Esophagus (tissue), 2 donors: ENCODE data around the gene DGCR2. TPM values are rescaled to one million over a fixed set of nuclear protein-coding genes. Genes with fewer than 3 reads are reported as not detected.

ENCODE experiments used
- H3K27ac ChIP-seq, 2 donors: one replicate each; pipeline ENCODE4 v1.5.1; 2013; ENCODE audit warnings: low read depth in 2 of 2, mild to moderate bottlenecking in 2 of 2, inconsistent platforms in 1 of 2, low read length in 1 of 2, moderate library complexity in 1 of 2
- H3K27me3 ChIP-seq, 2 donors: one replicate each; pipeline ENCODE4 v1.6.1; 2013; ENCODE audit warnings: low read length in 2 of 2, control low read depth in 1 of 2, mild to moderate bottlenecking in 1 of 2; ENCODE audit not compliant: insufficient read depth in 2 of 2, control insufficient read depth in 1 of 2
- H3K36me3 ChIP-seq, 2 donors: one replicate each; pipeline ENCODE4 v1.6.1; 2013; ENCODE audit warnings: low read length in 1 of 2; ENCODE audit not compliant: control insufficient read depth in 2 of 2, insufficient read depth in 2 of 2
- H3K4me1 ChIP-seq, 2 donors: one replicate each; pipeline ENCODE4 v1.6.1; 2013; ENCODE audit warnings: low read length in 1 of 2; ENCODE audit not compliant: control insufficient read depth in 2 of 2, insufficient read depth in 2 of 2
- H3K4me3 ChIP-seq, 2 donors: one replicate each; pipeline ENCODE4 v1.5.1; 2013; ENCODE audit warnings: low read length in 2 of 2, mild to moderate bottlenecking in 2 of 2, low read depth in 1 of 2, moderate library complexity in 1 of 2
- H3K9me3 ChIP-seq, 2 donors: one replicate each; pipeline ENCODE4 v1.6.1; 2013; ENCODE audit warnings: mild to moderate bottlenecking in 2 of 2, low read depth in 1 of 2, low read length in 1 of 2, moderate library complexity in 1 of 2; ENCODE audit not compliant: control insufficient read depth in 2 of 2, insufficient read depth in 1 of 2
- WGBS, 2 donors: extraction: QIAGEN DNeasy Blood & Tissue Kit; methylation state at CpG; one replicate each; pipeline ENCODE4 v1.1.7; 2013; 5-methylcytosine and 5-hydroxymethylcytosine counted together
- polyA plus RNA-seq, 2 donors: library from polyadenylated mRNA; stranded (reverse); fragments of 200-250 nt; gene quantifications; one replicate each; pipeline ENCODE4 v1.2.3, GENCODE V29; 2013
- donor health status: healthy with polysubstance abuse.
- donor health status: Bipolar disorder and iron deficiency.

The DGCR2 gene
- polyA plus RNA-seq, 2 donors: 32.2 to 32.9 TPM

DNA sequence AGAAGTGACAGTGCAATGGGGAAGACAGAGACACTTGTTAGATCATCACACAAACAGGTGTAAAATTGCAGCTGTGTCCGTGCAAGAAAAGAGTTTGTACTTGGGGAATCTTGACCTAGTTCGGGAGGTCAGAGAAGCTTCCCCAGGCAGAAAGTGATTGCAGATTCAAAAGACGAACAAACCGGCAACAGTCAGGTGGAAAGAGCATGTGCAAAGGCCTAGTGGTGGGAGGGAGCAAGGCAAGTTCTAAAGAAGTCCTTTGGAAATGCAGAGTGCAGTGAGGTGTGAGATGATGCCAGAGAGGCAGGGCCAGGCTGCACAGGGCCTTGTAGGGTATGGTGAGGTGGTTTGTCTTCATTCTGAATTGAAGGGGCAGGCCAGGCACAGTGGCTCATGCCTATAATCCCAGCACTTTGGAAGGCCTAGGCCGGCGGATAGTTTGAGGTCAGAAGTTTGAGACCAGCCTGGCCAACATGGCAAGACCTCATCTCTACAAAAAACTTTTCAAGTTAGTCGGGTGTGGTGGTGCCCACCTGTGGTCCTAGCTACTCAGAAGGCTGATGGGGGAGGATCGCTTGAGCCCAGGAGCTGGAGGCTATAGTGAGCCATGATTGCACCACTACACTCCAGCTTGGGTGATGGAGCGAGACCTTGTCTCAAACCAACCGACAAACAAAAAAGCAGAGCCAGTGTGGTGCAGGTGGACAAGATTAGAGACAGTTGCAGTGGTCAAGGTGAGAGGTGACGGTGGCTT, 24.2 kb upstream of the DGCR2 start:
- WGBS, 2 donors: 85 to 86% methylated on average over 11 of the region's 11 CpGs
- H3K4me1 ChIP-seq: peaks cover 0 to 5% of the 10 kb centered on the region in 2 donors
- H3K4me3 ChIP-seq: no peak overlapping the region
- H3K27ac ChIP-seq: no peak overlapping the region
- H3K27me3 ChIP-seq: peaks cover 11 to 23% of the 10 kb centered on the region in 2 donors
- peaks cover 5 to 8% of the 10 kb centered on the region in 2 donors for H3K36me3 ChIP-seq
- H3K9me3 ChIP-seq: no peaks in the 10 kb centered on the region

DNA sequence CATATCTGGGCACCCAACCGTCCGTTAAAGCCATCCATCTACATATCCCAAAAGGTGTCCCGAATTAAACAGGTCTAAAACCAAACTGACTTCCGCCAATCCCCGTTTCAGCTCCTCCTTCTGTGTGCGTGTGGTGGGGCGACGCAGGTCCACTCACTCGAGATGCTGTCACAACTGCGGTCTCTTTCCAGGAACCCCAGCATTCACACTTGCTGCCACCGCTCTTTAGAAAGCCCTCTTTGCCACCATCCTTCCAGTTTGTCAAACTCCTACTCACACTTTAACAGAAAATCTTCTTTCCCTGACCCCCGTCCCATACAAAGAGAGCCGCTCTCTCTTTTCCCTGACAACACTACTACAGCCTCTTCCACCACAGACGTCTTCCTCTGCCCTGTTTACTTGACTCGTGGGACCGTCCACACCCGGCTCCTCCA, 21.8 kb upstream of the DGCR2 start:
- H3K9me3 ChIP-seq: no peaks in the 10 kb centered on the region
- peaks cover 0 to 5% of the 10 kb centered on the region in 2 donors for H3K4me1 ChIP-seq
- WGBS, 2 donors: 2 to 3% methylated on average over 17 of the region's 17 CpGs
- peaks cover 17 to 29% of the 10 kb centered on the region in 2 donors for H3K36me3 ChIP-seq
- H3K27ac ChIP-seq: peak overlapping the region; percentile 79 to 93
- H3K4me3 ChIP-seq: peak overlapping the region; percentile 86 to 94
- H3K27me3 ChIP-seq: peaks cover 6 to 10% of the 10 kb centered on the region in 2 donors

DNA sequence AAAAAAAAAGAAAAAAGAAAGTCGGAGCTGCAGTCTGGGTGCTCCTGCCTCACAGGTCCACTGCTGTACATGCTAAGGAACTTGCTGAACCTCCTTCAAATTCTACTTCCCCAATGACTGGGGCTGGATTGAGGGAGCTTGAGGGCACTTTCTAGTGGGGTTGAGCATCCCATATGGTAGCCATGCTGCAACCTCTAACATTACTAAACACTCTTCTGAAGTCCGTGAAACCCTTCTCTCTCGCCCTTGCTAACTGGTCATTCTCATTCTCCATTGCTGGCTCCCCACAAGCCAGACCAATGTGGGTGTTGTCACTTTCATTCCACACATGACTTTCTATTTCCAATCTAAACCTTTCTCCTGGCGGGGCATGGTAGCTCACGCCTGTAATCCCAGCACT, 21.0 kb upstream of the DGCR2 start:
- no peaks in the 10 kb centered on the region for H3K9me3 ChIP-seq
- WGBS, 2 donors: 83 to 88% methylated on average over 5 of the region's 5 CpGs
- H3K4me1 ChIP-seq: peaks cover 0 to 5% of the 10 kb centered on the region in 2 donors
- H3K4me3 ChIP-seq: no peak overlapping the region
- H3K36me3 ChIP-seq: peaks cover 21 to 36% of the 10 kb centered on the region in 2 donors
- no peak overlapping the region for H3K27ac ChIP-seq
- H3K27me3 ChIP-seq: peaks cover under 1 to 2% of the 10 kb centered on the region in 2 donors

DNA sequence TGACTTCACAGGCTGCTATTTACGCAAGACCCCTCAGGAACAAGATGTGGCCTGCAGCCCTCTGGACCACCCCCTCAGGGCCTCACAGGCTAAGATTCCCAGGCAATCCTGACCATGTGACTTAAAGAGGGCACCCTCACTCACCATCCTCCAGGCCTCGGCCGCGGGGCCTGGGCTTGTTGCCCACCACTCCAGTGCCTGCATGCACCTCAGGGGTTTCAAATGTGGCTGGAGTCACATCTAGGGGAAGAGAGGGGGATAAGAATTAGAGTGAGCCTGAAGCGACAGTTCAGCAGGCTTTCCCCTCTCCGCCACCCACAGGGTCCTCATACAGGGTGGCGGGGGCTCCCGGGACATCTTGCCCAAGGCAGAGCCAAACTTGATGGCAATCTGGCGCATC, 20.2 kb upstream of the DGCR2 start:
- H3K36me3 ChIP-seq: peaks cover 21 to 45% of the 10 kb centered on the region in 2 donors
- H3K4me1 ChIP-seq: peaks cover 0 to 5% of the 10 kb centered on the region in 2 donors
- H3K27me3 ChIP-seq: no peaks in the 10 kb centered on the region
- no peaks in the 10 kb centered on the region for H3K9me3 ChIP-seq
- no peak overlapping the region for H3K4me3 ChIP-seq
- WGBS, 2 donors: 96 to 97% methylated on average over 9 of the region's 9 CpGs
- H3K27ac ChIP-seq: no peak overlapping the region

DNA sequence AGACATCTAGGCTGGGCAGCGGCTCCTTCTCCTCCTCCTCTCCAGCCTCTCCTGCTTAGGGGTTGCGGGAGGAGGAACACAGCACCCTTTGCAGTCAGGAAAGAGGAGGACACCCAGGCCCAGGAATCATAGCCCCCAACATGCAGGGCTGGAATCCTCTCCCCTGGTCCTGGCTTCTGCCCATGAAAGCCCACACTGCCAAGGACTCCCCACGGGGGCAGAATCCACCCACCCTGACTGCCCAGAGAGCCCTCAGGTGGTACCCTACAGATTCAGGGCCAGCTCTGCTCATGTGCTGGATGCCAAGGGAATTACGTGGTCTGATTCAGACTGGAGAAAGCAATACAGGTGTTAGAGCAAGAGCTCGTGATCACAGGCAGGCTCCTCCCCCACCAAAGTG, 17.8 kb upstream of the DGCR2 start:
- no peaks in the 10 kb centered on the region for H3K9me3 ChIP-seq
- 69 to 76% methylated on average over 5 of the region's 5 CpGs for WGBS, 2 donors
- no peaks in the 10 kb centered on the region for H3K27me3 ChIP-seq
- H3K36me3 ChIP-seq: peaks cover 30 to 61% of the 10 kb centered on the region in 2 donors
- no peak overlapping the region for H3K27ac ChIP-seq
- peaks cover 0 to 5% of the 10 kb centered on the region in 2 donors for H3K4me1 ChIP-seq
- no peak overlapping the region for H3K4me3 ChIP-seq

DNA sequence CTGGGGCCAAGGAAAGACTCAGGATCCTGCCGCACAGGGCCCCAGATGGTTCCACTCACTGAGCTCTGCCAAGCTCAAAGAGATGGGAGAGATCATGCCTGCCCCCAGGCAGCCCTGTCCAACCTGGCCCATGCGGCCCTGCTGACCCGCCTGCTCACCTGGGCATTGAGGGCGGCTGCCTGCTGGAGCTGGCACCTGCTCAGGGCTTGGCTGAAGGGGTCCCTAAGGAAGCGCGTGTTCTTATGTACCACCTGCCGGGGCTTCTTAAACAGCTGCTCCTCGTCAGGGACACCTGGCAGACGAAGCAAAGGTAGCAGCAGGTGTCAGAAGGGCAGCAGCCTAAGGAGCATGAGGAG, 16.8 kb upstream of the DGCR2 start:
- H3K27ac ChIP-seq: no peak overlapping the region
- H3K4me3 ChIP-seq: no peak overlapping the region
- H3K27me3 ChIP-seq: no peaks in the 10 kb centered on the region
- no peaks in the 10 kb centered on the region for H3K9me3 ChIP-seq
- H3K36me3 ChIP-seq: peaks cover 36 to 71% of the 10 kb centered on the region in 2 donors
- H3K4me1 ChIP-seq: peaks cover 0 to 5% of the 10 kb centered on the region in 2 donors
- WGBS, 2 donors: 85 to 86% methylated on average over 9 of the region's 9 CpGs

DNA sequence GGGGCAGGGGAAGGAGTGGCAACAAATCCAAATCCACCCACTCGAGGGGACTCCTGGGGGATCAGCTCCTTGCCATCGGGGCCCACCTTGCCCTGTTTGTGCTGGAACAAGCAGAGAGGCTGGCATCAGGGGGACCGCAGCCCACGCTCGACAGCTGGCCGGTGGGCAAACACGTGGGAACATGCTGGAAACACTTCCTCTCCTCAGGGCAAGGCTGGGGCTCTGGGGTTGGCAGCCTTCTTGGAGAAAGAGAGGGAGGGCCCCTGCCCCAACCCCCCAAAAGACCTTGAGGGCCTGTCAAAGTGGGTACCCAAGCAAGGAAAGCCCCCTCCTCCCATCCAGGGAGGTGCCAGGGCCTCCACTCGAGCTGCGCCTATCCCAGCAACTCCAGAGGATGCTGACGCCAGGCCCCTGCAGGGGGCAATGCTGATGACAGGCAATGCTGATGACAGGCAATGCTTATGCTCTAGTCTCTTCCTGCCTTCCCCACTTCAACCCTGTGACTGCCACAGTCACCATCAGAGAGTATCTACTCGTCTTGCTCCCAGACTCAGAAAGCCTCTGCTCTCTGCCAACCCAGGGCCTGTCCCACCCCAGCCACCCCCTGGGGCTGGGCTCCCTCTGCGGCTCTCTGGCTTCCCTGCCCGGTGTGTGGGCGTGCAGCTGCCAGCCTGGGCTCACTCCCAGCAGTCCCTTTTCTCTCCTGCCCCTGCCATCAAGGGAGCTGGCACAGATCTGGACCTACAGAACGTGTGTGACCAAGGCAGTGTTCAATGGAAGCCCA, 16.2 kb upstream of the DGCR2 start:
- no peak overlapping the region for H3K27ac ChIP-seq
- H3K9me3 ChIP-seq: no peaks in the 10 kb centered on the region
- H3K36me3 ChIP-seq: peaks cover 36 to 77% of the 10 kb centered on the region in 2 donors
- H3K4me3 ChIP-seq: no peak overlapping the region
- H3K27me3 ChIP-seq: no peaks in the 10 kb centered on the region
- peaks cover 0 to 3% of the 10 kb centered on the region in 2 donors for H3K4me1 ChIP-seq
- WGBS, 2 donors: 63 to 70% methylated on average over 15 of the region's 15 CpGs

DNA sequence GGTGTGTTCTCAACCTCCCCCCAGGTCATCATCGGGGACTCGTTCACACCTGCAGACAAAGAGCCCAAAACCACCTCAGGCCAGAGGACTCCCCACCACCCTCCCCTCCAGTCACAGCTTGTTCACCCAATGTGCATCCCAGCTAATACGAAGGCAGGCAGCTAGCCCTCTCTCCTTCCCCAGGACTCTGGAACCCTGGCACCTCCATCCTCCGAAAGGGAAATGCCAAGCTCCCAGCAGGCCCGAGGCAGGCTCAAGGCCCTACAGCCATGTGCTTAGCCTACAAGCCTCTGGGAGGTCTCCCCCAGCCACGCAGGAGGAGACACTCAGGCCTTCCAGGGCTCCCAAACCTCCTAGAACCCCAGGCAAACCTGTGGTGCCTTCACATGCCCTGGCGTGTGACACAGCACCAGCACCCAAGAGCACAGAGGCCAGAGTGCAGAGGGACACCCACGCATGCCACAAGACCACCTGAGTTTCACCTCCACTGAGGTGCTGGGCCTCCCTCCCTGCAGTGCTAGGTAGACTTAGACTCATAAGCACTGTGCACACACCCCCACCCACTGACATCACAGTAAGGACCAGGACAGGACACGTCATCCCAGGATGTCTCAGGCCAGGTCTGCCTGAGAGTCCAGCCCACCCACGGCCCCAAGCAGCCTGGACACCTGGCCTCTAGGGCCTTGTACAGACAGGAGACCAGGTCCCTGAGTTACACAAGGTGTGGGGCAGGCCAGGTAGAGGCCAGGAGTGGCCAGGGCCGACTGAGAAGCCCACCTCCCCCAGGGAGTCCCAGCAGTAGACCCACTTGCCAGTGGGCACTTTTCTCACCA, 15.4 kb upstream of the DGCR2 start:
- Histone ChIP-seq H3K27me3 (no peaks in the 10 kb centered on the region), H3K27ac (no peak overlapping the region), H3K9me3 (no peaks in the 10 kb centered on the region), H3K36me3 (peaks cover 36 to 85% of the 10 kb centered on the region in 2 donors), H3K4me3 (no peak overlapping the region), H3K4me1 (no peaks in the 10 kb centered on the region)
- WGBS, 2 donors: 85 to 87% methylated on average over 11 of the region's 11 CpGs

DNA sequence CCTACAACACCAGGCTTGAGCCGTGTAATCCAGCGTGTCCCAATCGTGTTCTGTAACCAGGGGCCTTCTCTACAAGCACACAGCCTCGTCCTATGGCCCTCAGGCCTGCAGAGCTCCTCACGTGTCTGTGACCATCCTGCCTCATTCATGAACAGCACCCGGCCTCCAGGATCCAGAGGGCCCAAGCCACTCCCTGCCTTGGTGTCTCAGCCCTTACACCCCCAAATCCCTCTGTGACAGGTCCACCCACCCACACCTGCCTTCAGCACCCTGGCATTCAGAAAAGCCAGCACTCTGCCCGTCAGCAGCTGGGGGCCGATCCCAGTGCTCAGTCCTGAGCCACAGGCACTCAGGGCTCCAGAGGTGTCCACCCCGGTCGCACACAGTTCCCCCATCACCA, 14.7 kb upstream of the DGCR2 start:
- Histone ChIP-seq H3K4me1 (peaks cover 0 to 3% of the 10 kb centered on the region in 2 donors), H3K27ac (no peak overlapping the region), H3K27me3 (no peaks in the 10 kb centered on the region), H3K36me3 (peaks cover 33 to 85% of the 10 kb centered on the region in 2 donors), H3K9me3 (no peaks in the 10 kb centered on the region), H3K4me3 (no peak overlapping the region)
- WGBS, 2 donors: 93 to 95% methylated on average over 10 of the region's 10 CpGs
